PFSK-1 (cell line): ENCODE results near the gene TNIP1.

Source experiments
- FOXP2 ChIP-seq: optimal IDR thresholded peaks from 2 replicates; pipeline ENCODE3; 2011; ENCODE audit warnings: borderline replicate concordance, control low read depth, inconsistent platforms; ENCODE audit not compliant: insufficient read depth; ENCODE audit errors: extremely low read length, extremely low read depth
- POLR2AphosphoS5 ChIP-seq: IDR thresholded peaks from 2 replicates; pipeline ENCODE4 v1.6.1; 2012; ENCODE audit warnings: low read depth, mild to moderate bottlenecking, control low read depth, low read length, moderate library complexity
- SIN3A ChIP-seq: IDR thresholded peaks from 2 replicates; pipeline ENCODE4 v1.6.1; 2012; ENCODE audit warnings: mild to moderate bottlenecking, low read length, moderate library complexity, borderline replicate concordance; ENCODE audit not compliant: insufficient read depth
- TAF1 ChIP-seq: IDR thresholded peaks from 2 replicates; pipeline ENCODE4 v1.6.1; 2012; ENCODE audit warnings: low read length, control low read depth, borderline replicate concordance; ENCODE audit not compliant: insufficient read depth
- TF ChIP-seq, protein P1 (sequence below), 2 experiments: IDR thresholded peaks; 2 replicates each; pipeline versions ENCODE4 v1.6.1 to v1.8.0; 2011 to 2012; ENCODE audit warnings: low read depth in 2 of 2, low read length in 2 of 2, control low read depth in 1 of 2, inconsistent platforms in 1 of 2, mild to moderate bottlenecking in 1 of 2, moderate library complexity in 1 of 2; ENCODE audit not compliant: insufficient read depth in 1 of 2

The TNIP1 gene

DNA sequence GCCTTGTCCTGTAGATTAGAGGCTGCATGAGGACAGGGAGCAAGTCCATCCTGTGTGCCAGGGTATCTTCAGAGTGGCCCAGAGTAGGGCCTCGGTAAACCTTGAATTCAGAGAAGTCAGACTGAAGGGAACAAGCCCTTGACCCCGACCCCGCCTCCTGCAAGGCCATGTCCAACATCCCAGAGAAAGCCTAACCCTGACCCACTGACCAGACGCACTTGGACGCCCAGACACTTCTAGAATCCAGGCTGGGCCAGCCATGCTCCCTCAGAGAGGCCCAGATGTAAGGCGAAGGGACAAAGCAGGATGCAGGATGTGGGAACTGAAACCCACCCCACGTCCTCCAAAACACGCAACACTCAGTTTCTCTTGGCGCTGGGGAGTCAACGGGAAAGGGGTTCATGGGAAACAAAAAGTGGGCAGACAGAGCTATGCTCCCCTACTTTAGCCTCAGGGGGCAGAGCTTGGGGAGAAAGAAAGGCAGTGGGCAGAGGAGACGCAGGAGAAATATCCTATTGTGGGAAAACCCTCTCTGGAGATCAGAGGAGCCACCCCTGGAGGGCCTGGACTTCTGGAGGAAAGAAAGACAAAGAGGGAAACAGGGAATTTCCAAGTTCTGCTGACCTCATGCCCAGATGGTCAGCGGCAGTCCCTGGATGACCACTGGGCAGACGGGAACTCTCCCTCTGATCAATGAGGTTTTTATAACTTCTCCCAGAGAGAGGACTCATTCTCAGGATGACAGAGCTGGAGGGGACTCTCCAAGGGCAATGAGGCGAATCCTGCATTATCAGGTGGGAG lies 13.0 kb downstream of the TNIP1 start:
- TF ChIP-seq FOXP2 (no peak), POLR2AphosphoS5 (no peak), SIN3A (no peak), TAF1 (no peak)
- TF ChIP-seq, protein P1, sequence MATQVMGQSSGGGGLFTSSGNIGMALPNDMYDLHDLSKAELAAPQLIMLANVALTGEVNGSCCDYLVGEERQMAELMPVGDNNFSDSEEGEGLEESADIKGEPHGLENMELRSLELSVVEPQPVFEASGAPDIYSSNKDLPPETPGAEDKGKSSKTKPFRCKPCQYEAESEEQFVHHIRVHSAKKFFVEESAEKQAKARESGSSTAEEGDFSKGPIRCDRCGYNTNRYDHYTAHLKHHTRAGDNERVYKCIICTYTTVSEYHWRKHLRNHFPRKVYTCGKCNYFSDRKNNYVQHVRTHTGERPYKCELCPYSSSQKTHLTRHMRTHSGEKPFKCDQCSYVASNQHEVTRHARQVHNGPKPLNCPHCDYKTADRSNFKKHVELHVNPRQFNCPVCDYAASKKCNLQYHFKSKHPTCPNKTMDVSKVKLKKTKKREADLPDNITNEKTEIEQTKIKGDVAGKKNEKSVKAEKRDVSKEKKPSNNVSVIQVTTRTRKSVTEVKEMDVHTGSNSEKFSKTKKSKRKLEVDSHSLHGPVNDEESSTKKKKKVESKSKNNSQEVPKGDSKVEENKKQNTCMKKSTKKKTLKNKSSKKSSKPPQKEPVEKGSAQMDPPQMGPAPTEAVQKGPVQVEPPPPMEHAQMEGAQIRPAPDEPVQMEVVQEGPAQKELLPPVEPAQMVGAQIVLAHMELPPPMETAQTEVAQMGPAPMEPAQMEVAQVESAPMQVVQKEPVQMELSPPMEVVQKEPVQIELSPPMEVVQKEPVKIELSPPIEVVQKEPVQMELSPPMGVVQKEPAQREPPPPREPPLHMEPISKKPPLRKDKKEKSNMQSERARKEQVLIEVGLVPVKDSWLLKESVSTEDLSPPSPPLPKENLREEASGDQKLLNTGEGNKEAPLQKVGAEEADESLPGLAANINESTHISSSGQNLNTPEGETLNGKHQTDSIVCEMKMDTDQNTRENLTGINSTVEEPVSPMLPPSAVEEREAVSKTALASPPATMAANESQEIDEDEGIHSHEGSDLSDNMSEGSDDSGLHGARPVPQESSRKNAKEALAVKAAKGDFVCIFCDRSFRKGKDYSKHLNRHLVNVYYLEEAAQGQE (IDR thresholded peaks at IDR 0.05; ENCODE audit: insufficient read depth in 1 of 2, low read depth in 2 of 2, low read length in 2 of 2) = no peak

DNA sequence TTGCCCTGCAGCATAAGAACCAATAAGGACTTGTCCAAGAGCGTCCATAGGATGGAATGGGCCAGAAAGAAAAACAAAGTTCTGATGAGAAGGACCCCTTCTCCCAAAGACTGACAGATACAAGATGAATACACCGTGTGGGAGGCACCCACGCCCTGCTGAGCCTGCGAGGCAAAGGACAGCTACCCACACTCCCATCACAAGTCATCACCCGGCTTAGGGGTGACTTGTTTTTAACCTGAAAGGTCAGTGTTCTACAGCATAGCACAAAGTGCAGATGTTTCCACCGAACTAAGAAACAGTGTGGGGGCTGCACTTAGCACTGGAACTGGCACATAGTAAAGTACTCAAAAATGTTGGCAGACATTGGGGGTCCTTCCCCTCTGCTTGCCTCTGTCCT lies 13.9 kb downstream of the TNIP1 start:
- TF ChIP-seq POLR2AphosphoS5 (no peak), TAF1 (no peak), SIN3A (no peak)
- TF ChIP-seq, protein P1 (IDR thresholded peaks at IDR 0.05; ENCODE audit: insufficient read depth in 1 of 2, low read depth in 2 of 2, low read length in 2 of 2) = no peak

DNA sequence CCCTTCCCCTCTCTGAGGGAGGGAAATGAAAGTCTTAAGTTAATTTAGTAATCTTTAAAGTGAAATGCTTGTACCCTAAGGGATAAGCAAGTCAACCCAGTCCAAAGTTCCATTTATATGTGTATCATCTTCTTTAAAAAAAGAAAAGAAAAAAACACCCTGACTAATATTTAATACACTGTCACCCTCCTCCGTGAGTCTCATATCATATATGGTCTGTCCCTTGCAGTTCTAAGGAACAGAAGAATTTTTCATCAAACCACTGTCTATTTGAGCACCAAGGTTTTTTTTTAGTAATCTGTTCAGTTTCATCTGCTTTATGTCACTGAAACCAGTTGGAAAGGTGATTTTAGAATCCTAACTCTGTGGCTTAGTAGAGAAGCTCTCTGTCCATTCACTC lies 15.2 kb downstream of the TNIP1 start:
- TF ChIP-seq SIN3A = no peak
- TF ChIP-seq FOXP2 = no peak
- no peak for TF ChIP-seq POLR2AphosphoS5
- TF ChIP-seq, protein P1 (IDR thresholded peaks at IDR 0.05; ENCODE audit: insufficient read depth in 1 of 2, low read depth in 2 of 2, low read length in 2 of 2) = no peak
- no peak for TF ChIP-seq TAF1

DNA sequence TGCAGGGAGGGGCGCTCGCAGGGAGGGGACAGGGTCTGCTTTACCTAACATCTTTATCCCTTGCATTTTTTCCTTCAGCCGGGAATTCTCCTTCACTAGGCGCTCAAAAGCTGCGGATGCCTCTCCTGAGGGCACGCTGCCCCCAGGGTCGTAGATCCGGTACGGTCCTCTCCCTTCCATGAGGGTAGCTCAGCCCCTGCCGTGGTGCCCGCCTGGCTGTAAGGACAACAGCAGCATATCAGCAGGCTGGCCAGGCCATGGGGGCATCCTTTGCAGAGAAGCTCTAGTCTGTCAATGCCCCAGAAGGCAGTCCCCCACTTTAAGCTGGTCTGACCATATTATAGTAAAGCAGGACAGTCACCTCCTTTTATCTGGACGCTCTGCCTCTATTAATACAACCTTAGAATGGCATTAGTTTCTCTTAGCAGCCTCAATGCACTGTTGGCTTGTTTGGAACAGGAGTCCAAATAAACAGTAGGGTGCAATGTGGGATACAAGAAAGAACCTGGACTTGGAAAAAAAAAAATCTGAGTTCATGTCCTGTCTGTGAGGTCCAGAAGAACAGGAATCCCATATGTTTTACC lies 15.8 kb downstream of the TNIP1 start:
- TF ChIP-seq, protein P1 (IDR thresholded peaks at IDR 0.05; ENCODE audit: insufficient read depth in 1 of 2, low read depth in 2 of 2, low read length in 2 of 2) = no peak
- TF ChIP-seq TAF1 = no peak
